NB4 (cell line): ENCODE measurements around the gene RIMS1.

Source experiments
- MYC ChIP-seq: IDR thresholded peaks from 2 replicates; pipeline ENCODE4 v1.6.1; 2011; ENCODE audit warnings: low read depth, low read length
- POLR2A ChIP-seq: IDR thresholded peaks from 2 replicates; pipeline ENCODE4 v1.6.1; 2011; ENCODE audit warnings: mild to moderate bottlenecking; ENCODE audit not compliant: insufficient read length; ENCODE audit errors: extremely low read depth
- TF ChIP-seq, protein P1 (sequence below): IDR thresholded peaks from one replicate; pipeline ENCODE4 v1.5.1; 2012; ENCODE audit warnings: low read depth, low read length
- TF ChIP-seq, protein P2 (sequence below): IDR thresholded peaks from 2 replicates; pipeline ENCODE4 v1.6.1; 2011; ENCODE audit warnings: low read depth, low read length

DNA sequence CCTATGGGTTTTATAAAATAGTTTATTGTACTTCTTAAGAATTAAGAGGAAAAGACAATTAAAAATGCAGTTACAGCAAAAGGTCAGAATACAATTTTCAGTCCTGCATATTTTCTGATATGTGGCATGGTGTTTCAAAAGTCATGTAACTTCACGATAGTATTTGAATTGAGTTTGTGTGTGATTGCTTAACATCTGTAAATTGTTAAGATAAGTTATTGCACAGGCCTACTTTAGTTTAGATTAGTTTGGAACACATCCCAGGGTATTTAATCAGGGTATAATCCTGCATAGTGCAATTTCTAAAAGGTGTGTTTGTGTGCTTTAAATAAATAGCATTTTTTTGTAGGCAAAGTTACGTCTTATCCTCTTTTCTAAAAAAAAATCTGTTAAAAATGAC, 289.6 kb downstream of the RIMS1 start:
- TF ChIP-seq, protein P1, sequence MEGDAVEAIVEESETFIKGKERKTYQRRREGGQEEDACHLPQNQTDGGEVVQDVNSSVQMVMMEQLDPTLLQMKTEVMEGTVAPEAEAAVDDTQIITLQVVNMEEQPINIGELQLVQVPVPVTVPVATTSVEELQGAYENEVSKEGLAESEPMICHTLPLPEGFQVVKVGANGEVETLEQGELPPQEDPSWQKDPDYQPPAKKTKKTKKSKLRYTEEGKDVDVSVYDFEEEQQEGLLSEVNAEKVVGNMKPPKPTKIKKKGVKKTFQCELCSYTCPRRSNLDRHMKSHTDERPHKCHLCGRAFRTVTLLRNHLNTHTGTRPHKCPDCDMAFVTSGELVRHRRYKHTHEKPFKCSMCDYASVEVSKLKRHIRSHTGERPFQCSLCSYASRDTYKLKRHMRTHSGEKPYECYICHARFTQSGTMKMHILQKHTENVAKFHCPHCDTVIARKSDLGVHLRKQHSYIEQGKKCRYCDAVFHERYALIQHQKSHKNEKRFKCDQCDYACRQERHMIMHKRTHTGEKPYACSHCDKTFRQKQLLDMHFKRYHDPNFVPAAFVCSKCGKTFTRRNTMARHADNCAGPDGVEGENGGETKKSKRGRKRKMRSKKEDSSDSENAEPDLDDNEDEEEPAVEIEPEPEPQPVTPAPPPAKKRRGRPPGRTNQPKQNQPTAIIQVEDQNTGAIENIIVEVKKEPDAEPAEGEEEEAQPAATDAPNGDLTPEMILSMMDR: no peak
- no peak for TF ChIP-seq POLR2A
- TF ChIP-seq, protein P2, sequence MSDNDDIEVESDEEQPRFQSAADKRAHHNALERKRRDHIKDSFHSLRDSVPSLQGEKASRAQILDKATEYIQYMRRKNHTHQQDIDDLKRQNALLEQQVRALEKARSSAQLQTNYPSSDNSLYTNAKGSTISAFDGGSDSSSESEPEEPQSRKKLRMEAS: no peak
- TF ChIP-seq MYC: no peak
